H1 (cell line): Measurements from ENCODE around the gene HTR3A.

ENCODE experiments used
- ASH2L ChIP-seq: fragments of 200-600, 300-600 bp; sonication (generic); IDR thresholded peaks from one replicate; pipeline ENCODE4 v1.7.1; 2017; ENCODE audit warnings: low read length
- EZH2 ChIP-seq: fragments of 200-600 bp; sonication (generic); IDR thresholded peaks from 2 replicates; pipeline ENCODE4 v1.7.1; 2012; ENCODE audit warnings: low read depth, mild to moderate bottlenecking, moderate library complexity, low read length, inconsistent platforms; ENCODE audit not compliant: severe bottlenecking
- KDM1A ChIP-seq: fragments of 200-600, 300-600 bp; sonication (generic); IDR thresholded peaks from 2 replicates; pipeline ENCODE4 v1.7.1; 2016; ENCODE audit warnings: mild to moderate bottlenecking, low read length, borderline replicate concordance
- PHF8 ChIP-seq: fragments of 200-600 bp; sonication (generic); conservative IDR thresholded peaks from 2 replicates; pipeline ENCODE4 v1.7.1; 2012; ENCODE audit warnings: low read depth, mild to moderate bottlenecking, inconsistent platforms, low read length, moderate library complexity
- POLR2AphosphoS5 ChIP-seq: IDR thresholded peaks from 2 replicates; pipeline ENCODE4 v1.6.1; 2011; ENCODE audit warnings: low read depth, low read length
- RNF2 ChIP-seq: fragments of 200-900, 300-1000 bp; sonication (generic); IDR thresholded peaks from 2 replicates; pipeline ENCODE4 v1.7.1; 2016; ENCODE audit warnings: borderline replicate concordance, low read depth, mild to moderate bottlenecking, antibody characterized with exemption, low read length; ENCODE audit not compliant: poor library complexity, severe bottlenecking; ENCODE audit errors: missing control alignments
- SP2 ChIP-seq: IDR thresholded peaks from 2 replicates; pipeline ENCODE4 v1.6.1; 2012; ENCODE audit warnings: mild to moderate bottlenecking, low read length, inconsistent platforms
- TF ChIP-seq, protein P1 (sequence below), 3 experiments: IDR thresholded peaks; 1 replicate in 2 of 3; 2 replicates in 1 of 3; pipeline versions ENCODE4 v1.5.1 to v1.6.1; 2011; ENCODE audit warnings: low read length in 3 of 3, mild to moderate bottlenecking in 3 of 3, inconsistent platforms in 2 of 3, low read depth in 1 of 3, moderate library complexity in 1 of 3; ENCODE audit not compliant: insufficient read depth in 1 of 3; ENCODE audit errors: control extremely low read depth in 1 of 3

GRCh38 chr11:113991718-113992458 is 17.0 kb downstream of the HTR3A start:
- TF ChIP-seq RNF2 (no peak), KDM1A (no peak), POLR2AphosphoS5 (no peak), PHF8 (no peak), SP2 (no peak), ASH2L (no peak), EZH2 (no peak)
- TF ChIP-seq, protein P1, sequence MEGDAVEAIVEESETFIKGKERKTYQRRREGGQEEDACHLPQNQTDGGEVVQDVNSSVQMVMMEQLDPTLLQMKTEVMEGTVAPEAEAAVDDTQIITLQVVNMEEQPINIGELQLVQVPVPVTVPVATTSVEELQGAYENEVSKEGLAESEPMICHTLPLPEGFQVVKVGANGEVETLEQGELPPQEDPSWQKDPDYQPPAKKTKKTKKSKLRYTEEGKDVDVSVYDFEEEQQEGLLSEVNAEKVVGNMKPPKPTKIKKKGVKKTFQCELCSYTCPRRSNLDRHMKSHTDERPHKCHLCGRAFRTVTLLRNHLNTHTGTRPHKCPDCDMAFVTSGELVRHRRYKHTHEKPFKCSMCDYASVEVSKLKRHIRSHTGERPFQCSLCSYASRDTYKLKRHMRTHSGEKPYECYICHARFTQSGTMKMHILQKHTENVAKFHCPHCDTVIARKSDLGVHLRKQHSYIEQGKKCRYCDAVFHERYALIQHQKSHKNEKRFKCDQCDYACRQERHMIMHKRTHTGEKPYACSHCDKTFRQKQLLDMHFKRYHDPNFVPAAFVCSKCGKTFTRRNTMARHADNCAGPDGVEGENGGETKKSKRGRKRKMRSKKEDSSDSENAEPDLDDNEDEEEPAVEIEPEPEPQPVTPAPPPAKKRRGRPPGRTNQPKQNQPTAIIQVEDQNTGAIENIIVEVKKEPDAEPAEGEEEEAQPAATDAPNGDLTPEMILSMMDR (IDR thresholded peaks at IDR 0.05; ENCODE audit: control extremely low read depth in 1 of 3, insufficient read depth in 1 of 3, low read depth in 1 of 3, low read length in 3 of 3): no peak
